Measurements from ENCODE around the gene PDZRN3.

- no peak for TF ChIP-seq TAF1 (IDR thresholded peaks at IDR 0.05; ENCODE audit: borderline replicate concordance, insufficient read depth, low read length)
- no peak for TF ChIP-seq REST (IDR thresholded peaks at IDR 0.05; ENCODE audit: insufficient read depth in 1 of 2, low read depth in 2 of 2, low read length in 2 of 2)
- no peak for TF ChIP-seq POLR2AphosphoS5 (IDR thresholded peaks at IDR 0.05; ENCODE audit: low read depth, low read length)
- TF ChIP-seq FOXP2 (optimal IDR thresholded peaks at IDR 0.05; ENCODE audit: borderline replicate concordance, extremely low read depth, extremely low read length, insufficient read depth): no peak
- no peak for TF ChIP-seq SIN3A (IDR thresholded peaks at IDR 0.05; ENCODE audit: borderline replicate concordance, insufficient read depth, low read length)
Observed at GRCh38 chr3:73547427-73548248, 77.1 kb downstream of the PDZRN3 start.
